ENCODE measurements around the gene KCNMA1.

The KCNMA1 gene

DNA sequence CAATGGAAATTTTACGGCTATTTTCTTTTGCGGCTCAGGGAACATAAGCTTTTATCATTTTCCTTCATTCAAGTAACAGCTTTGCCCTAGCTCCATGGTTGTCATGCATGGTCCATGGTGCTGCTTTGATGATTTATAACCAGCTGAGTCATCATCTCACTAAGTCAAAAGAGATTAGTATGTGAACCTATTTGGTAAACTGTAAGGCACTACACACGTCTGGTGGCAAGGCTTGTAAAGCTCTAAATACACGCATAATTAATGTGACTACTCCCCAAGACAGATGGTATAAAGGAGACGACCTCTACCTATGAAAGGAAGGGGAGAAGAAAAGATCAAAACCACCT is 340.2 kb downstream of the KCNMA1 start:
- H3K4me3 ChIP-seq (ENCODE audit: low read depth, low read length), result no peak overlapping the region
- no peak for DNase-seq (ENCODE audit: low read depth)
- TF ChIP-seq POLR2A (IDR thresholded peaks at IDR 0.05; ENCODE audit: extremely low read depth, insufficient read length) (no peak), MYC (IDR thresholded peaks at IDR 0.05; ENCODE audit: low read depth, low read length) (no peak)
- TF ChIP-seq, protein P1, sequence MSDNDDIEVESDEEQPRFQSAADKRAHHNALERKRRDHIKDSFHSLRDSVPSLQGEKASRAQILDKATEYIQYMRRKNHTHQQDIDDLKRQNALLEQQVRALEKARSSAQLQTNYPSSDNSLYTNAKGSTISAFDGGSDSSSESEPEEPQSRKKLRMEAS (IDR thresholded peaks at IDR 0.05; ENCODE audit: low read depth, low read length), result no peak
- TF ChIP-seq, protein P2, sequence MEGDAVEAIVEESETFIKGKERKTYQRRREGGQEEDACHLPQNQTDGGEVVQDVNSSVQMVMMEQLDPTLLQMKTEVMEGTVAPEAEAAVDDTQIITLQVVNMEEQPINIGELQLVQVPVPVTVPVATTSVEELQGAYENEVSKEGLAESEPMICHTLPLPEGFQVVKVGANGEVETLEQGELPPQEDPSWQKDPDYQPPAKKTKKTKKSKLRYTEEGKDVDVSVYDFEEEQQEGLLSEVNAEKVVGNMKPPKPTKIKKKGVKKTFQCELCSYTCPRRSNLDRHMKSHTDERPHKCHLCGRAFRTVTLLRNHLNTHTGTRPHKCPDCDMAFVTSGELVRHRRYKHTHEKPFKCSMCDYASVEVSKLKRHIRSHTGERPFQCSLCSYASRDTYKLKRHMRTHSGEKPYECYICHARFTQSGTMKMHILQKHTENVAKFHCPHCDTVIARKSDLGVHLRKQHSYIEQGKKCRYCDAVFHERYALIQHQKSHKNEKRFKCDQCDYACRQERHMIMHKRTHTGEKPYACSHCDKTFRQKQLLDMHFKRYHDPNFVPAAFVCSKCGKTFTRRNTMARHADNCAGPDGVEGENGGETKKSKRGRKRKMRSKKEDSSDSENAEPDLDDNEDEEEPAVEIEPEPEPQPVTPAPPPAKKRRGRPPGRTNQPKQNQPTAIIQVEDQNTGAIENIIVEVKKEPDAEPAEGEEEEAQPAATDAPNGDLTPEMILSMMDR (IDR thresholded peaks at IDR 0.05; ENCODE audit: low read depth, low read length), result no peak

DNA sequence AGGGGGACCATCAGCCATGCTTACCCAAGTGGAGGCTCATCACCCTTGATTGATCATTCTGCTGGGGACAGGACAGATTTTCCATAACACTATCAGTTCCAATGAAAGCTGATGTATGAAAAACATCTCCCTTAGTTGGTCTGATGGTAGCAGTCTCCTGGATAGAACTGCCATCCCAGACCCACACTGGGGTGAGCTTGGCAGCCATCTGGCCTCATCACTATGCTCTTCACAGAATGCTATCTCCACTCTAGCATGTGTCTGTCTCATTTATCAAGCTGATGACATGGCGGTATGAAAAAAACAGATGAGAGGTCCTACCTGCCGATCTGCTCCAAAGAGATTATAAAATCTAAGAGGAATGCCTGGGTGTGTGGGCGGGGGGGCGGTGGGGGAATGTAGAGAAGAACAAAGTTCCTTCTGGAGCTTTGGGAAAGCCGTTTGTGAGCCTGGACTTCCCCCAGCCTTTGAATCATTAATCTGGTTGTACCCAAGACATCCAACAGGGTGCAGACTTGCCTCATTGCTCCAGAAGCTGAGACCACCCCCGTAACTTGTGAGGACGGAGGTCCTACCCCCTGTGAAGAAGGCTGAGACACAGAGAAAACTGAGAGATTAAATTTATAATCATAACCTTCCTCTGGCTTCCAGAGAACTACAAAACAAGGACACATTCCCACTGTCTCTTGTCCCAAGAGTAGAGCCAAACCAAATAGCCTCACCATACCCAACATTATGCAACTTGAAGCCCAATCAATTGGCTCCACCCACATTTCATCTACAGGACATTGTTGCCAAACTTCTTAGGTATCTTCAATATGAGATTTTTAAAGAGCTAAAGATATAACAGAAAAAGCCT is 340.8 kb downstream of the KCNMA1 start:
- no peak for TF ChIP-seq MYC (IDR thresholded peaks at IDR 0.05; ENCODE audit: low read depth, low read length)
- TF ChIP-seq, protein P1 (IDR thresholded peaks at IDR 0.05; ENCODE audit: low read depth, low read length), result no peak
- TF ChIP-seq, protein P2 (IDR thresholded peaks at IDR 0.05; ENCODE audit: low read depth, low read length), result no peak
- no peak for TF ChIP-seq POLR2A (IDR thresholded peaks at IDR 0.05; ENCODE audit: extremely low read depth, insufficient read length)
- no peak overlapping the region for H3K4me3 ChIP-seq (ENCODE audit: low read depth, low read length)
- no peak for DNase-seq (ENCODE audit: low read depth)

DNA sequence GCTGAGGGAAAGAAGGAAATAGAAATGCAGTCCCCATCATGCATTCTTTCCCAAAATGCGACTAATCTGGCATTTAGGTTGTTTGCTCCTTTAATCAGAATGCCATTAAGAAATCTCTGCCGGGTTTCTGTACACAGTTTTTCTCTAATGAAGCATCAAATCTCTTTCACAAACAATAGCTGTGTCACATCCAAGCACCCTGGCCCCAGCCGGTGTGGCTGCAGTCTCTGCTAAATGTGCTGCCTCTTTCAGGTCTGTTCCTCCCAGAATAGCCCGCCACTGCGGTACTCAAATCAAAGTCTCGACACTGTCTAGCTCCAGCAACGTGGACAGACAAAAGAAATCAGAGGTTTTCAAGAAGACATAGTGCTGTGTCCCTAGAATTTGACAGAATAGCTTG is 343.8 kb downstream of the KCNMA1 start:
- TF ChIP-seq, protein P1 (IDR thresholded peaks at IDR 0.05; ENCODE audit: low read depth, low read length), result no peak
- TF ChIP-seq POLR2A (IDR thresholded peaks at IDR 0.05; ENCODE audit: extremely low read depth, insufficient read length), result no peak
- no peak for TF ChIP-seq MYC (IDR thresholded peaks at IDR 0.05; ENCODE audit: low read depth, low read length)
- TF ChIP-seq, protein P2 (IDR thresholded peaks at IDR 0.05; ENCODE audit: low read depth, low read length), result no peak
- H3K4me3 ChIP-seq (ENCODE audit: low read depth, low read length), result no peak overlapping the region
- DNase-seq (ENCODE audit: low read depth), result no peak

DNA sequence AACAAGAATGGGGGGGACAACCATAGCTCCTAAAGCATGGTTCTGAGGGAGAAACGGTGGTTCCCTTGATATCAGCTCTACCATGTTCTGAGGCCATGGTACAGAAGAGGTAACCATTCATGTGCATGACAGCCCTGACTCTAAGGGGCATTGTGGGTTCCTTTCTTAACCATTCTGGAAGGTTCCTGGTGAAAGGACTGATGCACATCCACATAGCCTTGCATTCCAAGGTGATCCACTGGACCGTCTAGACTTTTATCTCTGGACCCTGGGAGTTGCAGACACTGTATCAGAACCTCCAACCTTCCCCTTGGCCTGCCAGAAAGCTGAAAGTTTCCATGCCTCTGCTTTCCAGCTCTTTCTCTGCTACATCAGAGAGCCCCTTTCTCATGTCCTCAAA is 344.3 kb downstream of the KCNMA1 start:
- DNase-seq (ENCODE audit: low read depth), result no peak
- no peak overlapping the region for H3K4me3 ChIP-seq (ENCODE audit: low read depth, low read length)
- no peak for TF ChIP-seq POLR2A (IDR thresholded peaks at IDR 0.05; ENCODE audit: extremely low read depth, insufficient read length)

DNA sequence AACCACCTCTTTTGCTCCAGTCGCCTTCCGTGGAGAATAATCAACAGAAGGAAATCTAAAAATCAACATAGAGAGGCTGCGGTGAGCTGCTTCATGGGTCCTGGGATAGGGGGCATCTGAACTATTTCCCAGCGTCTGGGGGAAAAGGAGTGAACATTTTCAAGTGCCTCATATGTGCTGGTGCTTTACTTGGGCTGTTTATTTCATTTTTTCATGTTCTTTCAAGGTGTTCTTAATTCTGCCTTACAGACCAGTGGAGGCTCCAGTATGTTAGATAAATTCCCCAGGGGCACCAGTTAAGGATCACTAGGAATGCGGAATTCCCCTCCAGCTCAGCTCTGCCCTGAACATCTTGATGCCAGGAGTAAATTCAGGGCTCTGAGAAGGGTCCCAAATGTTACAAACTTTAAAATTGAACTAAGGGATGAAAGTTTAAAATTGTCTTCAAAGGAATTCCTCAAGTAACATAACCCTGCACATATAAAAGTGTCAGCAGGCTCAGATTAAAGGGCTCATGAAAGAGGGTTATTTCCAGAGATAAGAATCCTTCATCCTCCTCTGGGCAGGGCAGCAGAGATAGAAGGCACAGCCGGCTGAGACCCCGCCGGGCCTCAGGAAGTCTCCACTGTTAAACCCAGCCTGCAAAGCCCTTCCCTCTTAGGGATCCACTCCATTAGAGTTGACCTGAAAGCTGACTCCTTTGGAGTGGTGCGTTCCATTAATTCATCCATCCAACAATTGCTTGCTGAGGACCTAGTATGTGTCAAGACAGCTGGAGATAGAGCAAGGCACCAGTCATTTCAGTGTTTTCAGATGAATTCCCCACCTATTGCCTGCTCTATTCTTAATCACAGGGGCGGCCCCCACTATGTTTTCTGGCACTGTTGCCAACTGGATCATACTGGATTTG is 345.8 kb downstream of the KCNMA1 start:
- DNase-seq (ENCODE audit: low read depth), result no peak
- TF ChIP-seq, protein P1 (IDR thresholded peaks at IDR 0.05; ENCODE audit: low read depth, low read length), result no peak
- TF ChIP-seq POLR2A (IDR thresholded peaks at IDR 0.05; ENCODE audit: extremely low read depth, insufficient read length) (no peak), MYC (IDR thresholded peaks at IDR 0.05; ENCODE audit: low read depth, low read length) (no peak)
- TF ChIP-seq, protein P2 (IDR thresholded peaks at IDR 0.05; ENCODE audit: low read depth, low read length), result no peak
- H3K4me3 ChIP-seq (ENCODE audit: low read depth, low read length), result no peak overlapping the region

Data from NB4 (cell line).